Measurements from ENCODE around the gene TWIST2. TPM values are rescaled to one million over a fixed set of nuclear protein-coding genes. Genes with fewer than 3 reads are reported as not detected.

The TWIST2 gene
- total RNA-seq, 1 experiment from 2014 or later: 0.22 TPM

GRCh38 chr2:238904177-238904576 is 56.3 kb downstream of the TWIST2 start:
- Histone ChIP-seq H4K8ac (replicated peaks; ENCODE audit: insufficient read length, low read depth, low read length) (no peak overlapping the region), H3K4me1 (ENCODE audit: insufficient read depth, low read length) (no peaks in the 10 kb centered on the region), H3K18ac (ENCODE audit: insufficient read length, low read depth, low read length) (no peak overlapping the region), H3K14ac (ENCODE audit: insufficient read depth, low read length) (no peak overlapping the region), H3K4me2 (ENCODE audit: insufficient read depth, insufficient read length, low read length) (no peak overlapping the region), H4K20me1 (ENCODE audit: control insufficient read depth, insufficient read depth, insufficient read length) (no peaks in the 10 kb centered on the region), H3K23ac (ENCODE audit: insufficient read length, low read depth, low read length) (no peak overlapping the region), H4K91ac (ENCODE audit: insufficient read length, low read depth, low read length) (no peak overlapping the region), H3K27me3 (ENCODE audit: insufficient read depth, low read length) (no peaks in the 10 kb centered on the region), H3K79me2 (ENCODE audit: insufficient read depth, low read length) (no peaks in the 10 kb centered on the region), H3K9ac (ENCODE audit: extremely low read depth, insufficient read length, low read length) (no peak overlapping the region), H2BK120ac (ENCODE audit: low read depth, low read length, poor library complexity, severe bottlenecking) (no peak overlapping the region), H2BK15ac (ENCODE audit: low read depth, low read length) (no peak overlapping the region), H2BK20ac (ENCODE audit: low read depth, low read length, poor library complexity, severe bottlenecking) (no peak overlapping the region), H2AFZ (ENCODE audit: low read length) (no peak overlapping the region), H2AK5ac (ENCODE audit: insufficient read length, low read length) (no peak overlapping the region), H2BK12ac (ENCODE audit: insufficient read length, low read depth, low read length) (no peak overlapping the region), H2BK5ac (ENCODE audit: insufficient read length, low read length) (no peak overlapping the region), H4K5ac (ENCODE audit: insufficient read length, low read depth, low read length) (no peak overlapping the region), H3K4ac (ENCODE audit: low read depth, low read length) (no peak overlapping the region), H3K56ac (ENCODE audit: insufficient read length, low read depth, low read length) (no peak overlapping the region), H3K79me1 (ENCODE audit: insufficient read depth, low read depth, low read length, poor library complexity, severe bottlenecking) (no peaks in the 10 kb centered on the region), H3T11ph (ENCODE audit: low read length) (no peak overlapping the region), H3K9me3 (ENCODE audit: control insufficient read depth, low read depth, low read length) (no peaks in the 10 kb centered on the region), H3K23me2 (ENCODE audit: insufficient read length, low read depth, low read length, poor library complexity, severe bottlenecking) (no peaks in the 10 kb centered on the region), H3K27ac (ENCODE audit: insufficient read length, low read depth, low read length) (no peak overlapping the region)
- no peak overlapping the region for H3K4me3 Mint-ChIP-seq
- no peak for DNase-seq
- H3K36me3 Mint-ChIP-seq (ENCODE audit: insufficient read depth in 1 of 3, low read depth in 3 of 3): no peaks in the 10 kb centered on the region
- peaks cover 0 to 3% of the 10 kb centered on the region in 2 experiments; a peak in 2 of 4 replicates for H3K4me1 Mint-ChIP-seq
- WGBS (ENCODE audit: extremely low coverage, insufficient read length, low lambda C conversion rate): no CpG with 5 or more reads among the region's 3 CpGs
- H3K27ac Mint-ChIP-seq: no peak overlapping the region
- TF ChIP-seq CTCF (conservative IDR thresholded peaks at IDR 0.05): no peak
- peaks cover 5% of the 10 kb centered on the region for H3K27me3 Mint-ChIP-seq (ENCODE audit: low read depth)
- peaks cover 0 to 3% of the 10 kb centered on the region in 2 experiments; a peak in 1 of 5 replicates for H3K9me3 Mint-ChIP-seq

Data from H9 (cell line).